HL-60 (cell line): ENCODE results near the gene ATXN7.

Experiments
- CTCF ChIP-seq: IDR thresholded peaks from one replicate; pipeline ENCODE4 v1.5.1; 2011; ENCODE audit warnings: low read length, control low read depth, inconsistent platforms; ENCODE audit not compliant: insufficient read depth
- POLR2AphosphoS5 ChIP-seq: IDR thresholded peaks from 2 replicates; pipeline ENCODE4 v1.6.1; 2012; ENCODE audit warnings: low read depth
- REST ChIP-seq: IDR thresholded peaks from 2 replicates; pipeline ENCODE4 v1.6.1; 2012; ENCODE audit warnings: low read depth; ENCODE audit not compliant: insufficient replicate concordance

GRCh38 chr3:64010199-64010598 is 146.5 kb downstream of the ATXN7 start:
- TF ChIP-seq CTCF (no peak), REST (no peak), POLR2AphosphoS5 (no peak)
